Superior temporal gyrus (tissue), 1 donor: Measurements from ENCODE around the gene ADGRV1.

Source experiments
- DNase-seq: peaks from one replicate; pipeline ENCODE4 v3.0.0-alpha.2; 2016; ENCODE audit errors: extremely low spot score

The ADGRV1 gene

DNA sequence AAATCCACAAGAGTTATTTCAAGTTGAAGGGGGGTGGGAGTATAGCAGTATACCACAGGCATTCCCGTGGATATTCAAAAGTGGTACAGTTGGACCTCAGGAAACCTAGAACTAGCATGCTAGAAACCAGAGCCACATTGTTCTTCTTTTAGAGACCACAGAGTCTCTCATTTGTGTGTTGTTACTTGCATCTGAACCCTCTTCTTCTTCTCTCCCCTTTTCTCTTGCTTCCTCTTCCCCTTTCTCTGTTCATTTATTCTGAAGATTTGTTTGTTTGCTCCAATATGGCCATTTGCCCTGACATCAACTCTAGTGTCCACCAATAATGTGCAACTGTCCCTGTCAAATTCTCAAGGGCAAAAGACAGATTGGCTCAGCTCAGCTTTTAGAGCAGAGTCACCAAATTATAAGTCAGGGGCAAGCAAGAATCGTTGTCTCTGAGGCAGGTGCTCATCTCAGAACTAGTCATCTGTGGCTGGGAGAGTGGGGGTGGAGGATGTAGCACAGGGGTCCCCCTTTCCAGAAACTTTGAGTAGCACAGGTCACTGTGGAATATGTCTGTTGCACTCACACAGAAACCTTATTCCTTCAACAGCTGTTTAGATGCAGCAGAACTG, 503.5 kb downstream of the ADGRV1 start:
- no peak for DNase-seq

DNA sequence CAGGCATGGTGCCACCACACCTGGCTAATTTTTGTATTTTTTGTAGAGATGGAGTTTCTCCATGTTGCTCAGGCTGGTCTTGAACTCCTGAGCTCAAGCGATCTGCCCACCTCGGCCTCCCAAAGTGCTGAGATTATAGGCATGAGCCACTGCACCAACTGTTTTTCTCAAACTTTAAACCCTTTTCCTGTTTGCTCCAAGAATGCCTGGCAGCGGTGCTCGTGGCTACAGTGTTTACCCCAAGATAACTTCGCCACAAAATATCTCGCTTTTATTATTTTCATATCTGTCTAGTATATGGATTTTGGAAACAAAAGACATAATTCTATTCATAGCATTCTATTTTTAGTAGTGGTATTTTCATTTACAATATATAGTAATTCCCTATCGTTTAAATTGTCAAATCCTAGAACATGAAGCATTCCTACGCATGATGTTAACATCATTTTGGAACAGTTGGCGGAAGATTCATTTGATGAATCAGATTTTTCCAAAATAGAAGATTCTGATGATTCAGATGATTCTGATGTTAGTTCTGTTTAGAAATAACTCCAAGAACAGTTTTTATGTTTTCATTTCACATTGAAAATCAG, 504.6 kb downstream of the ADGRV1 start:
- DNase-seq, result peak; percentile 68

DNA sequence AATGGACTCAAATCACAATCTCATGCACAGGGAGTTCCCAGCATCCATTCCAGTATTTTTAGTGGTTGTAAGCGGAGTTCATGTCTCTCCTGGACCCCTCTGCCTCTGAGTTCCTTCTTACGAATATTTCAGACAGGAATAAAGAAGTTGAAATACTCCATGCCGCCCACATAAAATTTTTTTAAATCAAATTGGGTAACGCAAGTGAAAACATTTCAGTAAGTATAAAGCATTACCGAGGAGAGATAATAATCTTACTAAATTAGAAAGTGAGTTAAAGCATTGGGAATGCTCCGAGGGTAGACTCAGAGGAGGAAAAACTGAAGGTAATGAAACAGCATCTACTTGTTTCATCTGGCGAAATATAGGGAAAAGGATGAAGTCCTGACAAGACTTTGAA, 506.9 kb downstream of the ADGRV1 start:
- DNase-seq, result no peak

DNA sequence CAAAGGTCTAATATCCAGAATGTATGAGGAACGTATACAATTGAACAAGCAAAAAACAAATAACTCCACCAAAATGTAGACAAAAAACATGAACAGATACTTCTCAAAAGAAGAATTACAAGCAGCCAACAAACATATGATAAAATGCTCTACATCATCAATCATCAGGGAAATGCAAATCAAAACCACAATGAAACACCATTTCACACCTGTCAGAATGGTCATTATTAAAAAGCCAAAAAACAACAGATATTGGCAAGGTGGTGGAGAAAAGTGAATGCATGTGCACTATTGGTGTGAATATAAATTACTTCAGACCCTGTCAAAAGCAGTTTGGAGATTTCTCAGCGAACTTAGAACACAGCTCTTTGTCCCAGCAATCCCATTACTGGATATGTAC, 510.8 kb downstream of the ADGRV1 start:
- DNase-seq, result no peak

DNA sequence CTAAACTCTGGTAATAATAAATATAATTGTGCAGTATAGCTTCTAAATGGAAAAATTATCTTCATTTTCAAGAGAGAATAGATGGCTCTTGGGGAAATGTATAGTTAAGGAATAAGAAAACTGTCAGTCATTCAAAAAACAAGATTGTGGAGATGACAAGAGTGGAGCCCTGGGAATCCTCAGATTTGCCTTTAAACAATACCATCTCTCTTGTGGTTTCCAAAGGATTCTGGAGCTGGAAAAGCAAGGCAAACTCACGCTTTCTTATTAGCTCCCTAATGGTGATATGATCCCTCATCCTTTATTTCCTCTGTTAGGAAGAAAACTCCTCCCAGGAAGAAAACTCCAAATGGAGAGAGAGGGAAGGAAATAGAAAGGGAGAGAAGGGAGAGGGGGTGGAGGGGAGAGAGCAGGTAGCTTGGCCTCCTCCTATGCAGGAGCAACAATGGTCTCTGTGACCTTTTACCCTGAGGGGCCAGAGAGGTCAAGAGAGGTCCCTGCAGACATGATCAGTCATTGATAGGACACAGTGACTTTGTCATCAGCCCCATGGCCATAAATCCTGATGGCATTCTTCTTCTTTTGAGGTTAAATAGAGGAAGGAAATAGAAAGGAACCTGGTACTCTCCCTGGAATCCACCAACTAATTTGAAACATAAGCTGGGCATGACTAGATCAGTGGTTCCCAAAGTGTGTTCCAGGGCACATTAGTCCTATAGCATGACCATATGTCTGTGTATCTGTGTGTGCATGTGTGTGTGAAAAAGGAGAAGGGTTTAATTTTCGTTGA, 512.4 kb downstream of the ADGRV1 start:
- DNase-seq, result no peak

DNA sequence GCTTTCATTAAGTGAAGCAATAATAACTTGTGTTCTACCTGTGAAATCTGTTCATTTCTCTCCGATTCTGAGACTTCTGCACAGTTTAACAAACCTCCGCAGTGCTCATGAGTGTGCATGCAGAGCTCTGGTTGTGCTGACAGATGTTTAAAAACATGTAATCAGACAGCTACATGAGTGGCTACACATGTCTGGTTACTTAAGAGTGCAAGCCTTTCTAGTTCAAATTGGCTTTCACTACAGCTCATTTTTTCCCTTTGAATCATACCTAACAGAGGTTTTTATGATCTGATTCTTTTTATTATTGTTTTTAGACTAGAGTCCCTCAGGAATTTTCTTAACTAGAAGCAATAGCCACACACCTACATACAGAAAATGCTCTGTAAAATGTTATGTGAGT, 514.3 kb downstream of the ADGRV1 start:
- no peak for DNase-seq

DNA sequence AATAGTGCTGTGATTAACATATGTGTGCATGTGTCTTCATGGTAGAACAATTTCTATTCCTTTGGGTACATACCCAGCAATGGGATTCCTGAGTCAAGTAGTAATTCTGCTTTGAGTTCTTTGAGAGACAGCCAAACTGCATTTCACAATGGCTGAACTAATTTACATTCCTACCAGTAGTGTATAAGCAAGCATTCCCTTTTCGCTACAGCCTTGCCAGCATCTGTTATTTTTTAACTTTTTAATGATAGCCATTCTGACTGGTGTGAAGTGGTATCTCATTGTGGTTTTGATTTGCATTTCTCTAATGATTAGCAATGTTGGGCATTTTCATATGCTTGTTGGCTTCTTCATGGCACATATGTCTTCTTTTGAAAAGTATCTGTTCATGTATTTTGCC, 516.0 kb downstream of the ADGRV1 start:
- DNase-seq, result no peak

DNA sequence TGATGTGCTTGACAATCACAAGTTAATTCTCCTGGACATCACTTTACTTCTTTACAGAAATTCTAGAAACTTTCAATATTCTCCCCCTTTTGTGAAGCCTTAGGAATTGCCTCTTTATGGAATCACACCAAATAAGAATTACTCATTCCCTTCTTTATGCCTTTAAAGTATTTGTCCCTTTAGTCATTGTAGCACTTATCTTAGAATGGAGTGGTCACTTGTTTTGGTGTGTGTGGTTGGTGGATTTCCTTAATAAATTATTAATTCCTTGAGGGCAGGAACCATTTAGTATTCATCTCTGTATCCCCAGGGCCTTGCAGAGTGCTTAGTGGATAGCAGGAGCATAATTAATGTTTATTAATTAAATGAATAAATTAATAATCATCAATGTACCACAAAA, 517.5 kb downstream of the ADGRV1 start:
- DNase-seq, result no peak

DNA sequence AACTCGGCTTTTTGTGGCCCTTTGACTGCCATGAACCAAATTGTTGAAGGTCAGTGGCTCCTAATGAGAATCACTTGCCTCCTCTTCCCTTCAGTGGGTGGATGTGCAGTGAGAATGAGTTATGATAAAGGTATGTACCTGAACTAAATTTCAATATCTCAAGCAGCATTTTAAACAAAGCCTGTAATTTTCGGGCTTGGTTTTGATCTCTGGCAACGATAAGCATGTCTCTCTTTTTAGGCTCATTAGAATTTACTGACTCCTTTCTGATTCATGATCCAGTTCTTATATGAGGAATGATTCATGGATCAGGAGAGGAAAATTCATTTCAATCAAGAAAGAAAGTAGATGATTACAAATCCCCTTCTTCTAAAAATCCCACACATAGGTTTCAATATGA, 519.0 kb downstream of the ADGRV1 start:
- no peak for DNase-seq

DNA sequence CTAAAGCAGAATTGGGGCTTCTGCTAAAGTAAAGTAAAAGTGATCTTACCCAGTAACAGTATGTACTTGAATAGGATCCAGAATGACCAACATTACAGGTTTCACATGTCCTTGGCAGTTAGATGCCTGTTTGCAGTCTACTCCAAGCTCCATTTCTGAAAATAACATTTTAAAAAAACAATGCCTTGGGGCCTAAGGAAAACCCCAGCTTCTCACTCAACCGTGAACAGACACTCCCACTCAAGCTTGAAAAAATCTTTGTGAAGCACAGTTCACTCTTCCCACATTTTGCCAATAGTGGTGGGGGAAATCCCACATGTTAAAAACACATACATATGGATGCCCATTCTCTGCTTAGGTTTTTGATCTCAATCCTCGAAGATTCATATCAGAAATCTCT, 520.4 kb downstream of the ADGRV1 start:
- peak; percentile 57 for DNase-seq

DNA sequence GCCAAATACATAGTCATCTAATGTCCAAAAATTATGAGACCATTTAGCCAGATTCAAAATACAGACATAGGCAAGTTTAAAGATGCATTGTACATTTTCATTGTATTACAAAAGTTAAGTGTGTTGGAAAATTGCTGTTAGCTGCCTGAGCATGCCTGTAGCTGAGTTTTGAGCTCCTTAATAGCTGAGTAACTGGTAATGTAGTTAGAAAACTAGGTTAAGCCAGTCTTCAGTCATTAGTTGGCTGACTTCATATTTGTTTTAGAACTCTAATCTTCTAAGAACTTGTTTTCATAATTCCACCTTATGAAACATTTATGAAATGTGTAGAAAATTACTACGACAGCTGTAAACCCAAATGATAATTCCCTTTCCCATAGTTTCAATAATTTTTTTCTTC, 531.2 kb downstream of the ADGRV1 start:
- no peak for DNase-seq

DNA sequence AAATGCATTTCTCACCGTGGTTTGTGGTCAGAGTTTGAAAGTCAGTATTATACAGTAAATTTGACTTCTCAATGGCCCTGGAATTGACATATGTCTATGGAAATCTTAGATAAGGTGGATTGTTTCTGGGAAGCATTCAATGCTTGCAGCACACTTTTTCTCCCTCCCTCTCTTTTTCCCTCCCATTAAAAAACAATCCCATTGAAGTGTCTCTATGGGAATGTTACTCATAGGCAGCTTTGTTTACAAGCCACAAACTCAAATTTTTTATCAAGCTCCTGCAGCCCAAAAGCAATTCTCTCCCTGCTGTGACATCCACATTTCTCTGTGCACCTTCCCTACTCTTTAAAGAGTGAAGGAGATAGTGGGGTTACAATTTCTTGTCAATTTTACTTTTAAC, 532.4 kb downstream of the ADGRV1 start:
- no peak for DNase-seq

DNA sequence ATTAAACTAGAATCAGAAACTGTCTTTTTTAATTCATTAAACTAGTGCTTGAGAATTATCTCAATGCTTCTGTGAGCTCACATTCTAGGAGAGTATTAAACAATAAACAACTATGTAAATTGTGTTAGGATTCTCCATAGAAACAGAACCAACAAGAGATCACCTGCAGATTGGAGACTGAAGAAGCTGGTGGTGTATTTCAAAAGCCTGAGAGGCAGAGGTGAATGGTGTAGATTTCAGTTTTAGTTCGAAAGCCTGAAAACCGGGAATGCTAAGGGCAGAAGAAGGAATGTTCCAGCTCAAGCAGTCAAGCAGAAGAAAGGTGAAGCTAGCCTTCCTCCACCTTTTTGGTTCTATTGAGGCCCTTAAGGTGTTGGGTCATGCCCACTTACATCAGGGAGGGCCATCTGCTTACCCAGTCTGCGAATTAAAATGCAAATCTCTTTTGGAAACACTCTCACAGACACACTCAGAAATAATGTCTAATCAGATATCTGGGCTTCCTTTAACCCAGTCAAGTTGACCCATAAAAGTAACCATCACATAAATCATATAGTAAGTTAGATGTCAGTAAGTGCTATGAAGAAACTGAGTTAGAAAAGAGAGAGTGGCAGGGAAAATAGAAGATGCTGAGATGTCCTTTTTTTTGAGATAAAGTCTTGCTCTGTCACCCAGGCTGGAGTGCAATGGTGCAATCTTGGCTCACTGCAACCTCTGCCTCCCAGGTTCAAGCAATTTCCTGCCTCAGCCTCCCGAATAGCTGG, 533.1 kb downstream of the ADGRV1 start:
- no peak for DNase-seq

DNA sequence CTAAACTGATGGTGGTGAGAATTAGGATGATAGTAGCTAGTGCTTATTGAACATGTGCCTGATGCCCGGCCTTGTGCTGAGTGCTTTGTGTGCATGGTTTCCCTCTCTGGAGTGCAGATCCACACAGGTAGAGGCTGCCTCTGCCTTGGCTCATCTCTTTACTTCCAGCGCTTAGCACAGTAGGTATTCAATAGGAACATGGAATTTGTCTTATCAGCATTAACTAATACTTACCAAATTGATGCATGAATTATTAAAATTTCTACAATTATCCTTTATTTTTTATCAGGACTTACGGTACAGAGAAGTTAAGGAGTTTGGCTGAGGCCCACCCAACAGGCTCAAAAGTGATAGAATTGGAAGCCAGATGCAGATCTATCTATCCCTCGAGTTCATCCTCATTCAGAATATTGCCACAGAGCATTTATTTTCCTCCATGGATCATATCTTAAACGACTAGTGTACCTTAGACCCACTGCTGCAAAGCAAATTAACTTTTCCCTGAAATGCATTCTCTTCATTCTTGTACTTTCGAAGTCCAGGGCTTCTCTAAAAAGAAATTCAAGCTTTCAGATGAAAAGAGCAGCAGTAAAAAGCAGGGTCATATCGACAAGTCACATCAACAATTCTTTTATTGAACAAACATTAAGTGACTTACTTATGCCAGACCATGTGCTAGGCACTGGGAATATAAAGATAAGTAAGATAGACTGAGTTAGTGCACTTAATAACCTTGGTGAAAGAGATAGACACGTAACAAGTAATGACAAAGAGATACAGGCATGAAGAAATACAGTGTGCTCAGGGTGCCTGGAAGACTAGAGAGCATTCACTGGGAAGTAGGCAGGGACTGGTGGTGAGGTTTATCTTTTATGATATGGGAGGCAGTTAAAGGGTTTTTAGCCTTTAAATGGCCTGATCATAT, 534.5 kb downstream of the ADGRV1 start:
- no peak for DNase-seq

DNA sequence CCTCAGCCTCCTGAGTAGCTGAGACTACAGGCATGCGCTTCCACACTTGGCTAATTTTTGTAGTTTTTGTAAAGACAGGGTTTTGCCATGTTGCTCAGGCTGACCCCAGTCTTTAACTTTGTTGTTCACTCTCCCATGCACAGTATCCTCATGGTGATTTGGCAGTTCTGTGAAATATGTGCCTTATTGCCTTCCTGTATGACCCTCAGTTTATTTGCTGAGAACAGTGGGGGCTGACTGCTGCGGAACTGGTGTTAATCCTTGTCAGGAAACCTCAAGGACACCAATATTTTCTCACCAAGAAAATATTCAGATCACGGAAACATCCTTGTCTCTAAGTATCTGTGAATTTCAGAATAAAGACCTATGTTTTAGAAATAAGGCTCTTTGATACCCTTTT, 536.7 kb downstream of the ADGRV1 start:
- DNase-seq, result no peak

DNA sequence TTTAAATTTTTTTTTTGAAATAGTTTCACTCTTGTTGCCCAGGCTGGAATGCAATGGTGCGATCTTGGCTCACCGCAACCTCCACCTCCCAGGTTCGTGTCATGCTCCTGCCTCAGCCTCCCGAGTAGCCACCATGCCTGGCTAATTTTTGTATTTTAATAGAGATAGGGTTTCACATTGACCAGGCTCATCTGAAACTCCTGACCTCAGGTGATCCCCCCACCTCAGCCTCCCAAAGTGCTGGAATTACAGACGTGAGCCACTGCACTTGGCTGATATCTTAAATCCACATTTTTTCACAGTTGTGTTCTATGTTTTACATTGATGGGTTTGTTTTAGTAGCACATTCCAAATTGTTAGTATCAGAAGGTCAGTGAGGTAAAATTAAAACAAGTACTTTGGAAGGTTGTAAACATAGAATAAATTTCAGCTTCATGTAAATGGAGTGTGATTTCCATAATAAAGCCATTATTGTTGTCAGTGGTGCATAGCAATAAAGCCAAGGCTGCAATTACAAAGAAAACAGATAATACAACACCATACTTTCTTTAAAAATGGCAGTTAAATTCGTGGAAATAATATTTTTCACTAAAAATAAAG, 537.3 kb downstream of the ADGRV1 start:
- DNase-seq, result no peak

DNA sequence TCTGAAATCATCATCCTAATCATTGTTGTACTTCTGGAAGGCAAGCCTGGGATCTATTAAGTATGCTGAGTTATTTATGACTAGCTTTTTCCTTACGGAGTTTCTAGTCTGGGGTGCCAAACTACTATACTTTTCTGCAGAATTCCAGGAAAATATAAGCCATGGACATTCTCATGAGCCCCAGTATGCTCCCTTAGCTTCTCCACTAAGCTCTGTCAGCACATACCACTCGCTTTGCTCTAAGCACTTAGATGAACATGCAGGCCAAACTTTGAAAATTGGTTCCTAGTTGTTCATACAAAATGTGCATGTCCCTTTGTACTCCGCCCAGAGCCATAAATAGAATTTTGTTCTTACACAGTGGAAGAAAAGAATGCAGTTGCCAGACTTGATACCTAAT, 539.9 kb downstream of the ADGRV1 start:
- no peak for DNase-seq

DNA sequence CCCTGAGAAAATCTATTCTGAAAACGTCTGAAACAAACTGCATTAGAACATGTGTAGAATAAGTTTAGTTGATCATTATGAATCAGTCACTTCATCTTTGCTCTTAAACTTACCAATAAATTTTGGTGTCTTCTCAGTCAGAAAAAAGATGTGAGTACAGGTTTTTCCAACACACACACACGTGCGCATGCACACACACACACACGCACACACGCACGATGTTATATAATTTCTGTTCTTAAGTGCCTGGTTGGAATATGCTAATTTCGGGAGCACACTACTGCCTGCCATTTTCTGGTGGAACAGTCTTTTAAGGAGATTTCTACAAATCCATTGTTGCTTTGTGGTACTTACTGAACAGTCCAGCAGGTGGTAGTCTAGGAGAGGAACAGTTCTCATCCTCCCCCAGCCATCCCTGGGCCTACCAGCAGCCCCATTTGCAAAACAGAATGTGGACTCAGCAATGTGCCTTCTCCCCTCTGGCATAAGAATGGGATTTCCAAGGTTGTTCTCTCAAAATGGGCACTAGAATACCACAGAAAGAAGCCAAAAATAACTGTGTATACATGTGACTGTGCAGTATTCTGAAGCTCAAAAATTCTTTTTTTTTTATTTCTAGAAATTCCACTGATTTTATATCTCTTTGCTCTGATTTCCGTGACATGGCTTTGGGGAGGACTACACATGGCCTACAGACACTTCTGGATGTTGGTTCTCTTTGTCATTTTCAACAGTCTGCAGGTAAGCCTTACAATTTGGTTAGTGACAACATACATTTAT, 543.2 kb downstream of the ADGRV1 start:
- peak; percentile 91 for DNase-seq

DNA sequence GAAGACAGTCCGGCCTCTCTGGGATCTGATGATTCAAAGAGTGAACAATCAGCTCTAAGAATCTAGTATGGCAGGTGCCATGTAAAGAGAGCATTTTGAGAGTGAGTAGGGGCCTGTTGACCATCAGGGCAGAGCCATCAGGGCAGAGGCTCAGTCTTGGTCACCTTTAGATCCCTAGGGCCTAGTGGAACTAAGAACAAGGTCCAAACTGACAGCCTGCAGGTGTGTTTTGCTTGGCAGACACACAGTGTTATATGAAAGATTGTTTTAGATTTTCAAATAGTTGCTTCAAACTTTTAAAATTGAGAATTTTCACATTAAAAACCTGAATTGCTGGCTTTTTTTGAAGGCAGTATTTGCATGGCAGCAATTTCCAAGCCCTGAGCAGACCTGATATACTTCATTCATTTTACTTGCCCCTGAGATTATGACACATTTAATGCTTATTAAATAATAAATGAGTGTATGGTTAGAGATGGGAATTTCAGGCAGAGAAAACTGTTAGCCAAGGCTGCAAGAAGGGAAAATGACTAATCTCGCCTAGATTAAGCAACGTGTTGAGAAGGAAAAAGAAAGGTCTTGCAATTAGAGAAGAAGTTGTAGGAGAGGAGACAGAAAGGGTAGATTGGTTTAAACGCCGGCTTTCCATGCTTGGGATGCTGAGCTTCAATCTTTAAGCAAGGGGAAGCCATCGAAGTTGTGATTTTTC, 544.9 kb downstream of the ADGRV1 start:
- DNase-seq, result no peak

DNA sequence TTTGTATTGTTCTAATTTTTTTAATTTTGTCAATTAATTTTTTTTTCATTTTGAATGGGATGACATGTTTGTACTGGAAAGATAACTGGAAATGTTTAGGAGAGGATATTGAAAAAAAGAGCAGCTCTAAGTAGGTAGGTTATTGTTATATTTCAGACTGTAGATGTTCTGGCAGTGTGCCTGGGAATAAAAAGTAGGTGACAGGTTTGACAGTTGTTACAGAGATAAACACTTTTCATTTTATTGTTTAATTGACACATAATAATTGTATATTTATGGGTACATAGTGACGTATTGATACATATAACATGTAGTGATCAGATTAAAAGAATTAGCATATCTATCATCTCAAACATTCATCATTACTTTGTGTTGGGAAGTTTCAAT, 545.5 kb downstream of the ADGRV1 start:
- no peak for DNase-seq
